Astrocyte (in vitro differentiated cells and primary cell): ENCODE measurements around the gene GRID2. TPM values are rescaled to one million over a fixed set of nuclear protein-coding genes. Genes with fewer than 3 reads are reported as not detected.

ENCODE experiments used
- DNase-seq: peaks from one replicate; pipeline ENCODE4 v3.0.0-alpha.2; 2010; ENCODE audit warnings: low read depth
- FAIRE-seq: peaks from 2 replicates; lab custom pipeline; 2011; peaks lifted over from hg19 to GRCh38; lab: Jason Lieb, UNC
- H2AFZ ChIP-seq: 2 replicates; pipeline ENCODE4 v1.6.0; 2012; ENCODE audit warnings: low read depth, low read length, inconsistent platforms
- H3K27ac ChIP-seq: 2 replicates; pipeline ENCODE4 v1.5.1; 2011; ENCODE audit warnings: low read depth, low read length, inconsistent platforms
- H3K27me3 ChIP-seq: 2 replicates; pipeline ENCODE4 v1.6.0; 2011; ENCODE audit warnings: low read length, inconsistent platforms; ENCODE audit not compliant: insufficient read depth
- H3K36me3 ChIP-seq: 2 replicates; pipeline ENCODE4 v1.5.1; 2011; ENCODE audit warnings: low read length, inconsistent platforms; ENCODE audit not compliant: insufficient read depth
- H3K4me1 ChIP-seq: 2 replicates; pipeline ENCODE4 v1.5.1; 2011; ENCODE audit warnings: low read length, inconsistent platforms; ENCODE audit not compliant: insufficient read depth
- H3K4me2 ChIP-seq: 2 replicates; pipeline ENCODE4 v1.6.0; 2012; ENCODE audit warnings: low read length, inconsistent platforms
- H3K4me3 ChIP-seq: 2 replicates; pipeline ENCODE4 v1.5.1; 2011; ENCODE audit warnings: low read depth, mild to moderate bottlenecking, low read length, inconsistent platforms; ENCODE audit not compliant: insufficient read depth
- H3K79me2 ChIP-seq: 2 replicates; pipeline ENCODE4 v1.6.0; 2012; ENCODE audit warnings: mild to moderate bottlenecking, low read length, inconsistent platforms; ENCODE audit not compliant: insufficient read depth
- H3K9ac ChIP-seq: 2 replicates; pipeline ENCODE4 v1.6.0; 2012; ENCODE audit warnings: mild to moderate bottlenecking, low read length, inconsistent platforms
- H3K9me3 ChIP-seq: 2 replicates; pipeline ENCODE4 v1.5.1; 2012; ENCODE audit warnings: low read depth, mild to moderate bottlenecking, low read length, inconsistent platforms; ENCODE audit not compliant: insufficient read depth
- H4K20me1 ChIP-seq: 2 replicates; pipeline ENCODE4 v1.6.0; 2012; ENCODE audit warnings: low read length, inconsistent platforms; ENCODE audit not compliant: insufficient read depth
- H3K27ac Mint-ChIP-seq: one replicate; pipeline ENCODE4 v1.8.0; 2021; ENCODE audit warnings: mild to moderate bottlenecking, mixed read lengths; ENCODE audit not compliant: unreplicated experiment
- H3K27me3 Mint-ChIP-seq: one replicate; pipeline ENCODE4 v1.8.0; 2021; ENCODE audit warnings: low read depth, mixed read lengths; ENCODE audit not compliant: unreplicated experiment
- H3K36me3 Mint-ChIP-seq: one replicate; pipeline ENCODE4 v1.8.0; 2021; ENCODE audit warnings: low read depth, mixed read lengths; ENCODE audit not compliant: unreplicated experiment
- H3K4me1 Mint-ChIP-seq: one replicate; pipeline ENCODE4 v1.8.0; 2021; ENCODE audit warnings: low read depth, mixed read lengths; ENCODE audit not compliant: unreplicated experiment
- H3K4me3 Mint-ChIP-seq: one replicate; pipeline ENCODE4 v1.8.0; 2021; ENCODE audit warnings: mild to moderate bottlenecking, moderate library complexity, mixed read lengths; ENCODE audit not compliant: unreplicated experiment
- H3K9me3 Mint-ChIP-seq: one replicate; pipeline ENCODE4 v1.8.0; 2021; ENCODE audit warnings: mild to moderate bottlenecking, mixed read lengths; ENCODE audit not compliant: unreplicated experiment
- CTCF ChIP-seq: IDR thresholded peaks from 2 replicates; pipeline ENCODE4 v1.5.1; 2011; ENCODE audit warnings: low read depth, mild to moderate bottlenecking, inconsistent platforms, low read length, moderate library complexity; ENCODE audit not compliant: insufficient read depth
- EZH2 ChIP-seq: IDR thresholded peaks from 2 replicates; pipeline ENCODE4 v1.6.1; 2012; ENCODE audit warnings: mild to moderate bottlenecking, low read length, inconsistent platforms; ENCODE audit not compliant: insufficient read depth
- total RNA-seq: library from RNA; stranded (reverse); gene quantifications from 2 replicates; pipeline ENCODE4 v1.2.1, GENCODE V29; 2021

The GRID2 gene
- total RNA-seq, 1 donor from 2014 or later = 0.14 TPM

- H3K27me3 Mint-ChIP-seq = no peaks in the 10 kb centered on the region
These were observed 568.8 kb downstream of the GRID2 start for GRCh38 chr4:92872604-92873003.

GRCh38 chr4:92885632-92886031 is 581.9 kb downstream of the GRID2 start:
- Mint-ChIP-seq H3K9me3 (no peaks in the 10 kb centered on the region), H3K4me3 (no peak overlapping the region), H3K4me1 (no peaks in the 10 kb centered on the region), H3K27ac (no peak overlapping the region), H3K36me3 (no peaks in the 10 kb centered on the region), H3K27me3 (no peaks in the 10 kb centered on the region)
- H3K36me3 ChIP-seq = no peaks in the 10 kb centered on the region
- FAIRE-seq (no peak), DNase-seq (no peak)
- H3K4me1 ChIP-seq = no peaks in the 10 kb centered on the region
- no peaks in the 10 kb centered on the region for H4K20me1 ChIP-seq
- no peak overlapping the region for H3K4me3 ChIP-seq
- H2AFZ ChIP-seq = no peak overlapping the region
- H3K9ac ChIP-seq = no peak overlapping the region
- no peak overlapping the region for H3K27ac ChIP-seq
- H3K79me2 ChIP-seq = no peaks in the 10 kb centered on the region
- no peaks in the 10 kb centered on the region for H3K9me3 ChIP-seq
- no peak overlapping the region for H3K4me2 ChIP-seq
- H3K27me3 ChIP-seq = no peaks in the 10 kb centered on the region
- TF ChIP-seq EZH2 (no peak), CTCF (no peak)

More at GRCh38 chr4:92872604-92873003, 568.8 kb downstream of the GRID2 start:
- no peaks in the 10 kb centered on the region for H3K9me3 Mint-ChIP-seq
- H3K4me3 Mint-ChIP-seq = no peak overlapping the region
- Histone ChIP-seq H3K4me2 (no peak overlapping the region), H3K79me2 (no peaks in the 10 kb centered on the region), H3K27me3 (no peaks in the 10 kb centered on the region), H3K27ac (no peak overlapping the region), H3K9ac (no peak overlapping the region), H3K4me3 (no peak overlapping the region), H3K9me3 (no peaks in the 10 kb centered on the region), H3K4me1 (no peaks in the 10 kb centered on the region), H4K20me1 (no peaks in the 10 kb centered on the region), H3K36me3 (no peaks in the 10 kb centered on the region), H2AFZ (no peak overlapping the region)
- no peaks in the 10 kb centered on the region for H3K4me1 Mint-ChIP-seq
- no peak overlapping the region for H3K27ac Mint-ChIP-seq
- TF ChIP-seq EZH2 = no peak
- no peak for TF ChIP-seq CTCF
- FAIRE-seq = no peak
- no peaks in the 10 kb centered on the region for H3K36me3 Mint-ChIP-seq
- no peak for DNase-seq

GRCh38 chr4:92952426-92952825 is 648.7 kb downstream of the GRID2 start:
- Mint-ChIP-seq H3K4me1 (no peaks in the 10 kb centered on the region), H3K9me3 (no peaks in the 10 kb centered on the region), H3K27ac (no peak overlapping the region), H3K36me3 (no peaks in the 10 kb centered on the region), H3K4me3 (no peak overlapping the region), H3K27me3 (no peaks in the 10 kb centered on the region)
- H3K27me3 ChIP-seq = no peaks in the 10 kb centered on the region
- H3K9ac ChIP-seq = no peak overlapping the region
- no peak overlapping the region for H3K4me2 ChIP-seq
- no peak for TF ChIP-seq EZH2
- no peaks in the 10 kb centered on the region for H3K79me2 ChIP-seq
- no peaks in the 10 kb centered on the region for H3K4me1 ChIP-seq
- H4K20me1 ChIP-seq = no peaks in the 10 kb centered on the region
- H3K9me3 ChIP-seq = no peaks in the 10 kb centered on the region
- H2AFZ ChIP-seq = no peak overlapping the region
- no peak for FAIRE-seq
- H3K27ac ChIP-seq = no peak overlapping the region
- no peaks in the 10 kb centered on the region for H3K36me3 ChIP-seq
- no peak overlapping the region for H3K4me3 ChIP-seq
- DNase-seq = no peak
